G401 (cell line): ENCODE results near the gene PHKA2. TPM values are rescaled to one million over a fixed set of nuclear protein-coding genes. Genes with fewer than 3 reads are reported as not detected.

ENCODE experiments used
- DNase-seq: peaks from one replicate; pipeline ENCODE4 v3.0.0-alpha.2; 2015; ENCODE audit warnings: low spot score
- in situ Hi-C: cut with HindIII; loops from 2 replicates; pipeline ENCODE4 v1.10.0; 2016; ENCODE audit warnings: low sequenced_read_pairs, mixed read lengths
- total RNA-seq: library from RNA; depleted of rRNA; stranded (reverse); fragments of >200 nt; shearing (Covaris generic); gene quantifications from 2 replicates; pipeline ENCODE4 v1.2.3, GENCODE V29; 2014

PHKA2 gene
- total RNA-seq, 1 experiment from 2014 or later, result 21.0 TPM

GRCh38 chrX:18945483-18945882 is 38.4 kb downstream of the PHKA2 start:
- in situ Hi-C loops, result no loop called here

GRCh38 chrX:18944482-18944881 is 39.4 kb downstream of the PHKA2 start:
- DNase-seq, result no peak
- in situ Hi-C loops, result no loop called here

More at GRCh38 chrX:18945483-18945882, 38.4 kb downstream of the PHKA2 start:
- DNase-seq, result no peak

GRCh38 chrX:18941896-18942295 is 42.0 kb downstream of the PHKA2 start:
- in situ Hi-C loops, result no loop called here
- DNase-seq, result no peak

GRCh38 chrX:18938710-18939109 is 45.2 kb downstream of the PHKA2 start:
- in situ Hi-C loops, result no loop called here
- peak; percentile 13 for DNase-seq

- DNase-seq, result no peak
- in situ Hi-C loops, result no loop called here
Measured at GRCh38 chrX:18937173-18937572, 46.7 kb downstream of the PHKA2 start.

- in situ Hi-C loops, result no loop called here
- DNase-seq, result no peak
Measured at GRCh38 chrX:18935893-18936292, 48.0 kb downstream of the PHKA2 start.

GRCh38 chrX:18934708-18935107 is 49.2 kb downstream of the PHKA2 start:
- in situ Hi-C loops, result no loop called here
- DNase-seq, result no peak

GRCh38 chrX:18933617-18934016 is 50.3 kb downstream of the PHKA2 start:
- in situ Hi-C loops, result no loop called here
- DNase-seq, result no peak

GRCh38 chrX:18931972-18932371 is 51.9 kb downstream of the PHKA2 start:
- in situ Hi-C loops, result no loop called here

GRCh38 chrX:18929775-18930174 is 54.1 kb downstream of the PHKA2 start:
- no peak for DNase-seq

More at GRCh38 chrX:18931972-18932371, 51.9 kb downstream of the PHKA2 start:
- DNase-seq, result no peak

GRCh38 chrX:18927558-18927957 is 56.4 kb downstream of the PHKA2 start:
- in situ Hi-C loops, result no loop called here
- DNase-seq, result no peak

More at GRCh38 chrX:18929775-18930174, 54.1 kb downstream of the PHKA2 start:
- in situ Hi-C loops, result no loop called here

- DNase-seq, result no peak
- in situ Hi-C loops, result no loop called here
Measured at GRCh38 chrX:18924507-18925088, 59.3 kb downstream of the PHKA2 start.

GRCh38 chrX:18920566-18920965 is 63.3 kb downstream of the PHKA2 start:
- in situ Hi-C loops, result no loop called here
- no peak for DNase-seq

GRCh38 chrX:18920079-18920478 is 63.8 kb downstream of the PHKA2 start:
- in situ Hi-C loops, result no loop called here
- no peak for DNase-seq

GRCh38 chrX:18917831-18918230 is 66.1 kb downstream of the PHKA2 start:
- no peak for DNase-seq
- in situ Hi-C loops, result no loop called here

GRCh38 chrX:18906286-18906685 is 77.6 kb downstream of the PHKA2 start:
- no peak for DNase-seq
- in situ Hi-C loops, result no loop called here

- DNase-seq, result no peak
- in situ Hi-C loops, result no loop called here
Measured at GRCh38 chrX:18900401-18900976, 83.4 kb downstream of the PHKA2 start.

- in situ Hi-C loops, result no loop called here
- DNase-seq, result peak; percentile 47
Measured at GRCh38 chrX:18899796-18900380, 84.0 kb downstream of the PHKA2 start.

GRCh38 chrX:18898492-18898891 is 85.4 kb downstream of the PHKA2 start:
- DNase-seq, result no peak
- in situ Hi-C loops, result no loop called here

GRCh38 chrX:18898091-18898490 is 85.8 kb downstream of the PHKA2 start:
- in situ Hi-C loops, result no loop called here
- no peak for DNase-seq

GRCh38 chrX:18897611-18898010 is 86.3 kb downstream of the PHKA2 start:
- DNase-seq, result no peak
- in situ Hi-C loops, result no loop called here
